Panc1 (cell line): Measurements from ENCODE around the gene CYB5R4.

Experiments
- CTCF ChIP-seq: fragments of 450-650 bp; IDR thresholded peaks from 2 replicates; pipeline ENCODE4 v1.5.1; 2017; ENCODE audit warnings: mild to moderate bottlenecking
- POLR2AphosphoS5 ChIP-seq: IDR thresholded peaks from 2 replicates; pipeline ENCODE4 v1.6.1; 2012; ENCODE audit warnings: mild to moderate bottlenecking, low read depth, low read length, moderate library complexity
- REST ChIP-seq, 2 experiments: IDR thresholded peaks; 2 replicates each; pipeline ENCODE4 v1.6.1; 2011 to 2012; ENCODE audit warnings: low read depth in 2 of 2, control low read depth in 1 of 2, low read length in 1 of 2, mild to moderate bottlenecking in 1 of 2, moderate library complexity in 1 of 2; ENCODE audit not compliant: insufficient read depth in 1 of 2
- SIN3A ChIP-seq: IDR thresholded peaks from 2 replicates; pipeline ENCODE4 v1.6.1; 2012; ENCODE audit warnings: low read depth, mild to moderate bottlenecking, low read length, moderate library complexity, borderline replicate concordance; ENCODE audit not compliant: insufficient read depth

- TF ChIP-seq CTCF (no peak), REST (IDR thresholded peaks at IDR 0.05; ENCODE audit: insufficient read depth in 1 of 2, low read depth in 2 of 2, low read length in 1 of 2) (no peak), SIN3A (no peak), POLR2AphosphoS5 (no peak)
Measured at GRCh38 chr6:83868639-83869038, 9.2 kb downstream of the CYB5R4 start.
